K562 (cell line): ENCODE data around the gene FAM193A. TPM values are rescaled to one million over a fixed set of nuclear protein-coding genes. Genes with fewer than 3 reads are reported as not detected.
A peak's percentile ranks its signal among the peaks of the same experiment; 100 is the strongest.

ENCODE experiments used
- ATF3 ChIP-seq, 2 experiments: fragments of 450-650 bp in 1 of 2; sonication (generic) in 1 of 2; formaldehyde crosslinking in 1 of 2; IDR thresholded peaks in 1 of 2; conservative IDR thresholded peaks in 1 of 2; 2 replicates each; pipeline versions ENCODE4 v1.6.1 to v1.8.1; 2016 to 2023; ENCODE audit warnings: mild to moderate bottlenecking in 2 of 2, moderate library complexity in 2 of 2, inconsistent platforms in 1 of 2, missing genetic modification reagents in 1 of 2
- EP300 ChIP-seq: IDR thresholded peaks from 2 replicates; pipeline ENCODE4 v1.6.1; 2012; ENCODE audit warnings: low read length, improper control_type of control experiment
- GTF2A2 ChIP-seq: IDR thresholded peaks from 2 replicates; pipeline ENCODE4 v1.6.1; 2016; ENCODE audit warnings: mild to moderate bottlenecking, missing genetic modification characterization, missing compliant biosample characterization
- JUND ChIP-seq, 2 experiments: IDR thresholded peaks; 2 replicates in 1 of 2; 3 replicates in 1 of 2; pipeline ENCODE4 v1.6.1; 2011; ENCODE audit warnings: borderline replicate concordance in 2 of 2, low read depth in 2 of 2, low read length in 2 of 2, improper control_type of control experiment in 1 of 2, missing biosample characterization in 1 of 2, missing genetic modification characterization in 1 of 2, missing genetic modification reagents in 1 of 2
- KAT7 ChIP-seq: sonication (generic); formaldehyde crosslinking; IDR thresholded peaks from 2 replicates; pipeline ENCODE4 v1.8.0; 2022; ENCODE audit warnings: missing genetic modification reagents, mild to moderate bottlenecking, borderline replicate concordance
- MYNN ChIP-seq, 2 experiments: sonication (generic); formaldehyde crosslinking in 1 of 2; IDR thresholded peaks; 2 replicates each; pipeline versions ENCODE4 v1.5.0 to v1.6.1; 2016 to 2020; ENCODE audit warnings: antibody characterized with exemption in 1 of 2, missing genetic modification reagents in 1 of 2
- PML ChIP-seq: IDR thresholded peaks from 2 replicates; pipeline ENCODE4 v1.6.1; 2012; ENCODE audit warnings: low read length, inconsistent platforms
- RBM15 ChIP-seq: fragments of 200-400 bp; formaldehyde crosslinking; IDR thresholded peaks from 2 replicates; pipeline ENCODE4 v1.6.1; 2018; ENCODE audit warnings: mild to moderate bottlenecking, low read length, moderate library complexity; ENCODE audit not compliant: insufficient read depth
- SREBF1 ChIP-seq: fragments of 150-350 bp; IDR thresholded peaks from 2 replicates; pipeline ENCODE4 v1.6.1; 2014; ENCODE audit warnings: antibody characterized with exemption, low read depth, low read length, borderline replicate concordance
- YY1 ChIP-seq, 3 experiments: IDR thresholded peaks; 2 replicates each; pipeline ENCODE4 v1.6.1; 2011; ENCODE audit warnings: low read length in 2 of 3, mild to moderate bottlenecking in 2 of 3, moderate library complexity in 2 of 3, borderline replicate concordance in 1 of 3, control low read depth in 1 of 3, low read depth in 1 of 3; ENCODE audit not compliant: insufficient read depth in 3 of 3, insufficient replicate concordance in 2 of 3, control insufficient read depth in 1 of 3, insufficient read length in 1 of 3; ENCODE audit errors: extremely low read depth in 1 of 3
- ZBTB11 ChIP-seq, 3 experiments: fragments of 200-800 bp in 1 of 3; fragments of 250-450 bp in 1 of 3; fragments of 450-650 bp in 1 of 3; sonication (Bioruptor Pico) in 1 of 3; sonication (Bioruptor generic) in 1 of 3; formaldehyde crosslinking in 1 of 3; IDR thresholded peaks; 2 replicates each; pipeline versions ENCODE4 v1.6.1 to v1.8.0; 2016 to 2022; ENCODE audit warnings: mild to moderate bottlenecking in 2 of 3, missing genetic modification characterization in 2 of 3, missing compliant biosample characterization in 1 of 3, moderate library complexity in 1 of 3
- ZBTB43 ChIP-seq: sonication (generic); formaldehyde crosslinking; IDR thresholded peaks from 2 replicates; pipeline ENCODE4 v1.8.0; 2023; ENCODE audit warnings: mild to moderate bottlenecking, missing genetic modification reagents
- ZNF121 ChIP-seq: sonication (generic); formaldehyde crosslinking; conservative IDR thresholded peaks from 2 replicates; pipeline ENCODE4 v1.8.0; 2022; ENCODE audit warnings: missing genetic modification reagents
- ZNF232 ChIP-seq: sonication (generic); formaldehyde crosslinking; IDR thresholded peaks from 2 replicates; pipeline ENCODE4 v1.8.0; 2022; ENCODE audit warnings: mild to moderate bottlenecking, missing genetic modification reagents
- ZNF639 ChIP-seq, 2 experiments: fragments of 200-800 bp in 1 of 2; sonication (Bioruptor generic) in 1 of 2; sonication (generic) in 1 of 2; formaldehyde crosslinking in 1 of 2; IDR thresholded peaks in 1 of 2; conservative IDR thresholded peaks in 1 of 2; 2 replicates each; pipeline versions ENCODE4 v1.5.0 to v1.6.1; 2016 to 2020; ENCODE audit warnings: missing compliant biosample characterization in 1 of 2, missing genetic modification characterization in 1 of 2, missing genetic modification reagents in 1 of 2
- ZNF668 ChIP-seq: fragments of 250-450 bp; sonication (Bioruptor Pico); IDR thresholded peaks from 2 replicates; pipeline ENCODE4 v1.8.0; 2022; ENCODE audit warnings: mild to moderate bottlenecking, inconsistent platforms
- polyA plus RNA-seq, 8 experiments: library from polyadenylated mRNA; depleted of rRNA in 4 of 8; stranded (reverse) in 5 of 8; unstranded in 3 of 8; fragments of >200 nt; fragmentation: Nextera tagmentation in 2 of 8; fragmentation: Illumina TruSeq in 1 of 8; extraction: Ambion mirVana in 2 of 8; extraction: Trizol in 1 of 8; gene quantifications; 2 replicates each; pipeline versions ENCODE4 v1.2.1 to v1.2.3, GENCODE V29; 2011 to 2014; ENCODE audit warnings: inconsistent platforms in 1 of 8, missing spikeins in 1 of 8
- total RNA-seq, 7 experiments: library from RNA; depleted of rRNA in 6 of 7; stranded (reverse); fragments of >200 nt in 6 of 7; fragmentation: Illumina TruSeq in 2 of 7; extraction: Trizol in 2 of 7; gene quantifications; 2 replicates each; pipeline versions ENCODE4 v1.2.1 to v1.2.3, GENCODE V29; 2011 to 2021; ENCODE audit warnings: low replicate concordance in 1 of 7

Gene FAM193A
- total and polyA plus RNA-seq, 9 of the 15 experiments (the other 6 are each of a cell fraction or from before 2014, with no cell fraction given): 0.46 to 24.6 (median 9.6) TPM

- TF ChIP-seq EP300 (no peak), KAT7 (no peak), YY1 (IDR thresholded peaks at IDR 0.05; ENCODE audit: borderline replicate concordance in 1 of 3, control insufficient read depth in 1 of 3, extremely low read depth in 1 of 3, insufficient read depth in 3 of 3, insufficient read length in 1 of 3, insufficient replicate concordance in 2 of 3, low read depth in 1 of 3, low read length in 2 of 3) (peak; percentile 55 to 90 (median 83)), ZNF639 (CRISPR knock-in tag; conservative IDR thresholded peaks at IDR 0.05 in 1 of 2, IDR thresholded peaks at IDR 0.05 in 1 of 2) (peak in 1 of 2 experiments; percentile 84; a peak in 1 of 4 replicates), ZNF668 (CRISPR knock-in tag) (no peak), JUND (IDR thresholded peaks at IDR 0.05; ENCODE audit: borderline replicate concordance, low read depth, low read length) (peak; percentile 88), JUND (tag; IDR thresholded peaks at IDR 0.05; ENCODE audit: borderline replicate concordance, low read depth, low read length) (peak; percentile 76; the same call in 1 of the 3 replicates), SREBF1 (no peak), GTF2A2 (tag) (no peak), ZNF232 (CRISPR knock-in tag) (no peak), MYNN (IDR thresholded peaks at IDR 0.05) (no peak), MYNN (CRISPR knock-in tag; IDR thresholded peaks at IDR 0.05) (no peak), ATF3 (IDR thresholded peaks at IDR 0.05) (peak; percentile 89), ATF3 (CRISPR knock-in tag; conservative IDR thresholded peaks at IDR 0.05) (no peak), ZBTB43 (CRISPR knock-in tag) (no peak), ZNF121 (CRISPR knock-in tag) (no peak), RBM15 (no peak), ZBTB11 (CRISPR knock-in tag; IDR thresholded peaks at IDR 0.05) (peak in 1 of 3 experiments; percentile 75; a peak in 2 of 6 replicates), PML (peak; percentile 37; the same call in 1 of the 2 replicates)
These were observed at the start of gene FAM193A (continued) for GRCh38 chr4:2536193-2537010.
